GM19397 (cell line): ENCODE data around the gene FGG.

ENCODE experiments used
- ATAC-seq: cut with Tn5 transposase; IDR thresholded peaks from one replicate; pipeline ENCODE4 v1.9.1; 2021; ENCODE audit warnings: mild to moderate bottlenecking, moderate library complexity; ENCODE audit not compliant: unreplicated experiment

The FGG gene

GRCh38 chr4:154612472-154613414, at the start of gene FGG:
Gene FGG, minus strand, starts transcription at chr4:154612656. Its CDS starts 47 bp downstream, at chr4:154612609.
- no peak for ATAC-seq

- no peak for ATAC-seq
These were observed 47.6 kb upstream of the FGG start for GRCh38 chr4:154660052-154660451.

- no peak for ATAC-seq
These were observed 46.4 kb upstream of the FGG start for GRCh38 chr4:154658680-154659405.

GRCh38 chr4:154643493-154643892, 31.0 kb upstream of the FGG start:
- ATAC-seq, result no peak

GRCh38 chr4:154642373-154643009, 30.0 kb upstream of the FGG start:
- no peak for ATAC-seq

GRCh38 chr4:154640999-154641398, 28.5 kb upstream of the FGG start:
- ATAC-seq, result no peak

- no peak for ATAC-seq
These were observed 21.6 kb upstream of the FGG start for GRCh38 chr4:154634058-154634457.

- ATAC-seq, result no peak
These were observed 19.4 kb upstream of the FGG start for GRCh38 chr4:154631828-154632227.

GRCh38 chr4:154630324-154630723, 17.9 kb upstream of the FGG start:
- ATAC-seq, result no peak

- peak; percentile 98 for ATAC-seq
These were observed 14.5 kb upstream of the FGG start for GRCh38 chr4:154626793-154627484.

GRCh38 chr4:154625971-154626370, 13.5 kb upstream of the FGG start:
- no peak for ATAC-seq

GRCh38 chr4:154623995-154624394, 11.5 kb upstream of the FGG start:
- ATAC-seq, result no peak

GRCh38 chr4:154623436-154623835, 11.0 kb upstream of the FGG start:
- no peak for ATAC-seq

- ATAC-seq, result no peak
These were observed 10.1 kb upstream of the FGG start for GRCh38 chr4:154622598-154622997.

- no peak for ATAC-seq
These were observed 7.7 kb upstream of the FGG start for GRCh38 chr4:154620111-154620510.

- peak; percentile 63 for ATAC-seq
These were observed 6.4 kb upstream of the FGG start for GRCh38 chr4:154618708-154619315.

GRCh38 chr4:154617820-154618317, 5.4 kb upstream of the FGG start:
- ATAC-seq, result no peak

- peak; percentile 83 for ATAC-seq
These were observed 4.3 kb upstream of the FGG start for GRCh38 chr4:154616731-154617130.

GRCh38 chr4:154616287-154616686, 3.8 kb upstream of the FGG start:
- ATAC-seq, result no peak

GRCh38 chr4:154615211-154615610, 2.8 kb upstream of the FGG start:
- no peak for ATAC-seq
